Mammary epithelial cell (primary cell): ENCODE data around the gene LRRC27.

ENCODE experiments used
- EZH2 ChIP-seq: IDR thresholded peaks from 2 replicates; pipeline ENCODE4 v1.6.1; 2012; ENCODE audit warnings: low read length, inconsistent platforms, borderline replicate concordance
- TF ChIP-seq, protein P1 (sequence below), 2 donors: IDR thresholded peaks in 1 of 2; conservative IDR thresholded peaks in 1 of 2; 2 replicates each; pipeline ENCODE4 v1.5.1; 2011 to 2012; ENCODE audit warnings: inconsistent platforms in 2 of 2, low read length in 2 of 2, mild to moderate bottlenecking in 2 of 2, control low read depth in 1 of 2, low read depth in 1 of 2; ENCODE audit not compliant: insufficient read depth in 1 of 2; ENCODE audit errors: extremely low read depth in 1 of 2

DNA sequence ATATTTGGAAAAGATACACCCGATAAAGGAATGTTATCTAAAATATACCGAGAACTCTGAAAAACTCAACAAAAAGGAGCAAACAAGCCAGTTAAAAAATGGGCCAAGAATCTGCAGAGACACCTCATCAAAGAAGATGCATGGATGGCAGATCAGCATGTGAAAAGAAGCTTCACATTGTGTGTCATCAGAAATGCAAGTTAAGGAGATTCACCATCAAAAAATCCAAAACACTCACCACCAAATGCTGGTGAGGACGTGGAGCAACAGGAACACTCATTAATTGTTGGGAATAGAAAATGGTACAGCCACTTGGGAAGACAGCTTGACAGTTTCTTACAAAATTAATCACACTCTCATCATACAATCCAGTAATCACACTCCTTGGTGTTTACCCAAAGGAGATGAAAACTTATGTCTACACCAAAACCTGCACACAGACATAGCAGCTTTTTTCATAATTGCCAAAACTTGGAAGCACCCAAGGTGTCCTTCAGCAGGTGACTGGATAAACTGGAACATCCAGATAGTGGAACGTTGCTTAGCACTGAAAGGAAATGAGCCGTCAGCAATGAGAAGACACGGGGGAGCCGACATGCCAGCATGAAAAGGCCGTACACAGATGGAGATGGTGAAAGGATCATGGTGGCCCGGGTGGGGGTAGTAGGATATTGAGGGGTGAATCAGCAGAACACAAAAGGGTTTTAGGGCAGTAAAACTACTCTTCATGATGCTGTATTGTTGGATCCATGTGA lies 37.1 kb downstream of the LRRC27 start:
- TF ChIP-seq, protein P1, sequence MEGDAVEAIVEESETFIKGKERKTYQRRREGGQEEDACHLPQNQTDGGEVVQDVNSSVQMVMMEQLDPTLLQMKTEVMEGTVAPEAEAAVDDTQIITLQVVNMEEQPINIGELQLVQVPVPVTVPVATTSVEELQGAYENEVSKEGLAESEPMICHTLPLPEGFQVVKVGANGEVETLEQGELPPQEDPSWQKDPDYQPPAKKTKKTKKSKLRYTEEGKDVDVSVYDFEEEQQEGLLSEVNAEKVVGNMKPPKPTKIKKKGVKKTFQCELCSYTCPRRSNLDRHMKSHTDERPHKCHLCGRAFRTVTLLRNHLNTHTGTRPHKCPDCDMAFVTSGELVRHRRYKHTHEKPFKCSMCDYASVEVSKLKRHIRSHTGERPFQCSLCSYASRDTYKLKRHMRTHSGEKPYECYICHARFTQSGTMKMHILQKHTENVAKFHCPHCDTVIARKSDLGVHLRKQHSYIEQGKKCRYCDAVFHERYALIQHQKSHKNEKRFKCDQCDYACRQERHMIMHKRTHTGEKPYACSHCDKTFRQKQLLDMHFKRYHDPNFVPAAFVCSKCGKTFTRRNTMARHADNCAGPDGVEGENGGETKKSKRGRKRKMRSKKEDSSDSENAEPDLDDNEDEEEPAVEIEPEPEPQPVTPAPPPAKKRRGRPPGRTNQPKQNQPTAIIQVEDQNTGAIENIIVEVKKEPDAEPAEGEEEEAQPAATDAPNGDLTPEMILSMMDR (conservative IDR thresholded peaks at IDR 0.05 in 1 of 2, IDR thresholded peaks at IDR 0.05 in 1 of 2; ENCODE audit: extremely low read depth in 1 of 2, insufficient read depth in 1 of 2, low read depth in 1 of 2, low read length in 2 of 2): no peak
- no peak for TF ChIP-seq EZH2
